NCI-H2029 treated with DMSO at 0.1 percent for 48 hours (cell line): Measurements from ENCODE around the gene NPM3.
"Not testable (repeated sequence)": the region's sequence is repeated elsewhere in the genome, so short reads cannot be mapped to it uniquely, and the experiment has no call there.

Experiments
- DNase-seq: peaks from one replicate; lab custom pipeline; 2025; lab: John Stamatoyannopoulos, UW

The NPM3 gene

GRCh38 chr10:101803511-101803910 lies 20.3 kb upstream of the NPM3 start:
- no peak for DNase-seq

DNA sequence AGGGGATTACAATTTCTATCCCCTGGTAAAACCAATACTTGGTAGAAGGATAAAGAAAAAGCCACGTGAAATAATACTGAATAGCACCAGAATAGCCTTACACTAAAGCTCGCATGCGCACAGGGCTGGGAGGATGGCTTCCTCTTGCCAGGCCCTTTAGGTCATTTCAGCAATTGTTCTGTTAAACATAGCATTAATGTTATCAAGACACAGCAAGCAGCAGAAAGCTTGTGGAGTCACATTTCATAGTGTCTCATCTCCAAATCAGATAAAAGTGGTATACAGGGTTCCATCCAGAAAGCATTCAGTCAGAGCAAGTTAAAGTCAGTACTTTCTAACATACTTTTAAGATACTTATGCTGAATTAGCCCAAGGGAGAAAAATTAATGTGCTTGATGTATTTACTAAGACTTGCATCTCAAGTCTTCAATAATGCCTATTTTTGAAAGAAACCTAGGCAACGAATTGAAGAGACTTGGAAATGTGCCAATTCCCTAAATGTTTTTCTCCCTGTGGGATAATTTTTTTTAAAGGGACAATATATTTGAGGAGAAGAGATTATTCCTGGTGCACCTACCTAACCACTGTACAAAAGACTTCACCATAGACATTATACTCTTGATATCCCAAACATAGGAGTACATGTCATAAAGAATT lies 14.3 kb upstream of the NPM3 start:
- no peak for DNase-seq

DNA sequence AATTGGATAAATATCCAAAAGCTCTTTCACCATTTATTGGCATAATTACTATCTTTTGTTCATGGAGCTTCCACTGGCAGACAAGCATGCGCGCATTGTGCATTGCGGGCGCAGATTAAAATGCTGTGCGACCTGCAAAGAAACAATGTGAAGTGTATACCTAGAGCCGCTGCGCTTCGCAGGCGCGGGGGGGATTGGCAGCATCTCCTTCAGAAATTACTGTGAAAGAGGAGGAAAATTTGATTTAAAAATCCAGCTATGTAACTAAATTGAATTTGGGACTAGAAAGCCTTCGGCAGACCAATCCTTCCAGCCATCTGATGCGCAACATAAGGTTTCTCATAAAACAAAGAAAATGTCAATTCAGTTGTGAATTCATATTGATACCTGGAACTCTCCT lies 10.3 kb upstream of the NPM3 start:
- no peak for DNase-seq

- DNase-seq, result no peak
Observed at GRCh38 chr10:101789686-101790085, 6.4 kb upstream of the NPM3 start.

DNA sequence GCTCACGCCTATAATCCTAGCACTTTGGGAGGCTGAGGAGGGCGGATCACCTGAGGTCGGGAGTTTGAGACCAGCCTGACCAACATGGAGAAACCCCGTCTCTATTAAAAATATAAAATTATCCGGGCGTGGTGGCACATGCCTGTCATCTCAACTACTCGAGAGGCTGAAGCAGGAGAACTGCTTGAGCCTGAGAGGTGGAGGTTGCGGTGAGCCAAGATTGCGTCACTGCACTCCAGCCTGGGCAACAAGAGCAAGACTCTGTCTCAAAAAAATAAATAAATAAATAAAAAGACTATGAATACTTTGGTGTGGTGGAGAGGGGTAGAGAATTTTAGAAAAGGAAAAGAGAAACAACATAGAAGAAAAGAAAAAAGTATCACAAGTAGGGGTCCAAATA lies 6.0 kb upstream of the NPM3 start:
- not testable (repeated sequence) for DNase-seq

DNA sequence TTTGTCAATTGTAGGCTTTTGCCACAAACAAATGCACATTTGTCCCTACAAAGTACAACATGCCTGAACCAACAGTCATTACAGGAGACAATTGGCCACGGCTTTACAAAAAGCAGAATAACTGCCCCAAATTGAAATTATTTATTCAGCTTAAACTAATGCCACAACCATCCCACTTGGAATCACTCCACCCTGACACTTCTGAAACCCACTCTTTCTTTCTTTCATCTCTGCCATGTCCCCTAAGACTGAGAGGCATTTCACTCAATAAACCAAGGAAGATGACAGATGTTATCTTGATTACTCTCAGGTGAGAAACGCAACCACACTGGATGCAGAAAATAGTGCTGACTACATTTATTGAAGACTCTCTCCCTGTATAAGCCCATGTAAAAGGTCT lies 2.6 kb upstream of the NPM3 start:
- no peak for DNase-seq

DNA sequence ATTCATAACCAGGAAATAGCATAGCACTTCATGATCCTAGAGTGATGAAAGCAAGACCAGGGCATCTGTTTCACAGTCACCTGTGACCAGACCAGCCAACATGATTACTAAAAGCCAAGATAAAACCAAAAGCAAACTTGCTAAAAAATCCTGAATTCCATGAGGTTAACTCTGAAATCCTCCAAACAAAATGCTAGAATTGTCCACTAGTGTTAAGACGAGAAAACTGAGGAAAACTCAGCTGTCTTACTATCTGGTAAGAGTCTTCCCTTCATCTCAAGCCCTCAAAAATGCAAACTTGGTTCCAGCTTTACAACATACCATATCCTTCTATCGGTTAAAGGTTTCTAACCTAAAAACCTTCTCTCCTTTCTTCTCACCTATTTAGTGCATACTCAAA lies 1.3 kb upstream of the NPM3 start:
- no peak for DNase-seq

DNA sequence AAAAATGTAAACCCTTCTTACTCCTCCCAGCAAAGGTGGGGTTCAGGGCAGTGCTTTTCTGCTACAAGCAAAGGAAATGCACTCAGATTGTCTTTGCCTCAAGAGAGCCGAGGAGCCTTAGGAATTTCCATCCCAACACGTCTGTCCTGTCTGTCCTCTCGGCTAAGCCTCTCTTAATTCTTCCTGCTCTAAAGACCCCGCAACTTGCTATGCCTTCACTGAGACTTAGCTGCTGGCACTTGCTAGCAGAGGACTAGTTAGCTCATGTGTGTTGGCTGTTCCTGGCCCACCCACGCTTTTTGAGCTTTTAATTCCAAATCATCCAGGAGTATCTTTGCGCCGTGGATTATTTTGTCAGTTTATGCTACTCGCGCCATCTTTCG lies 481 bp upstream of the NPM3 start:
- DNase-seq, result no peak

GRCh38 chr10:101781984-101782810 lies 1.0 kb downstream of the NPM3 start:
- no peak for DNase-seq

- no peak for DNase-seq
Observed at GRCh38 chr10:101781655-101781983, 1.6 kb downstream of the NPM3 start.

DNA sequence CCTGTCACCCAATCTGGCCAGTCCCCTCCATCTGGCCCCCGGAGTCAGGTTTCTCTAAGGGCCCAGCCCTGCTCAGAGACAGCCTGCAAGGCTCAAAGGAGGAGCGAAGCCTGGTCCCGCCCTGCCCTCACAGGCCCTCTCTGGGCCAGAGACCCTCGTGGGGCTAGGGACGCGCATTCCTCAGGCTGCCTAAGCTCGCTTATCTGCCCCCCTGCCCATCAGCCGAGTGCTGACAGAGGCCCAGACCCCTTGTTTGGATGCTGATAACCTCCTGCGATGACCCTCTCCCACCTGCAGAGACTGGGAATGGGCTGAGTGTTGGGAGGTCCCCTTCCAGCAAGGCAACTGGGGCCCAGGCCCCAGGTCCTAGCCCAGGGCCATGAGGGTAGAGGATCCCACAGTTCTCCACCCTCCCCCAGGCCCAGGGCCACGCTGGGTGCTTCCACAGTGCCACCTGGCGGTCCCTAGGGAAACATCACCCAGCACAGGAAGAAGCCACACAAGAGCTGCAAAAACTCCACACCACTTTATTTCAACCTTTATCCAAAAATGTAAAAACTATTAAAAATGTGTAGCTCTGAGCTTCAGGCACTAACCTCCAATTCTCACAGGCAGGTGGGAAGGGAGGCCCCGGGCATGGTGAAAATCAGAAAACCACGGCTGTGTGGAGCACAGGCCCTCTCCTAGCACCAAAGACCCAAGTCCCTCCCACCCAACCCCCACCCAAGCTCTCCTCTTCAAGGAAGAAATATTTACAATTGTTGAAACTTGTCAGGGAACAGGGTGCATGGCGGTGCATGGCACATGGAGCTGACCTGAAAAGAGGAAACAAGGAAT lies 2.2 kb downstream of the NPM3 start:
- DNase-seq, result peak; percentile 7

DNA sequence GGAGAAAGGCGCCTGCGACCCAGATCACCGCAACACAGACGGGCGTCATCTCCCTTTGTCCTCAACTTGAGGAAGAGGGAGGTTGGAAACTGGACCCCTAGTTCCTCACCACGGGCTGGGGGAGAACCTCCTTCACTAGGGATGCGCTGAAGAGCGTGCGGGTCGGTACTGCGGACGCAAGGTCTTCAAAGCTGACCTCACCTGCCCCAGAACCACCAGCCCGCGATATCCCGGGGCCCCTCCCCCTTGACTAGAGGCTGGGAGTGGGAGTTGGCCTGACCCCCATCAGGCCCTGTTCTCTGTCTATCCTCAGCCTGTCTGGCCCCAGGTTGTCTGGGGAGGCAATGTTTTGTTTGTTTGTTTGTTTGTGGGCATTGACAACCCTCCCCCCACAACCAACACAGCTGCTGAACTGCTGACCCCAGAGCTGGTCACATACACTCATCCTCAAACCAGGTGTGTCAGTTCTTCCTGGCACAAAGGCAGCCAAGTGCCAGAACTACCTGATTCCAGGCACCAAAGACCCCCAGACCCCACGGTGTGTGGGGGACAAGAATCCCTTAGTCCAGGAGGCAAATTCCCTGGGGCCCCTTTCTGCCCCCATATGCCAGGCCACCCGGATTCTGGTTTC lies 2.9 kb downstream of the NPM3 start:
- no peak for DNase-seq

DNA sequence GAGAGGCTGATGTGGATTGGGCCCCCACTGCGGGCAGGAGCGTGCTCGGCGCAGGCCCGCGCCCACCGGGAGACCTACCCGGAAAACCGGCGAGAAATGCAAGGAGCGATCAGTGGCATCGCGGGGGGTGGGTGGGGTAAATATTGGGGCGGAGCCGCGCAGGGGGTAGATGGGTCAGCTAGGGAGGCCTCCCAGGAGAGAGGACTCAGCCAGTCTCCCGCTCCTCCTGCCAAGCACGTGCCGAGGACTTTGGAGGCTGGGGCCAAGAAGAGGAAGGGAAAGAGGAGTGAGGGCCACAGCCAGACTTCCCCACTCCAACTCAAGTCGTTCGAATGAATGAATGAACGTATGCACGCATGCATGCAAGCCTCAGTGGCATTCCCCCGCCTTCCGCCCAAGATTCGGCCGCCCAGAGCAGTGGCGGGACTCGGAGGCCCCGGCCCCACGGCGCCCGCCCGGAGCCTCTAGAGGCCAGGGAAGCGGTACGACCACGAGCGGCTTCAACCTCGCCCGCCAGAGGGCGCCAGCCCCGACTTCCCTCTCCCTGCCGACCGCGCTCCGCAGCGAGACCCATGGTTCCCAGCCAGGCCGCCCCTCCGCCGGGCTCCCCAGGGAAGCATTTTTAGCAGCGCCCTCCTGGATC lies 3.6 kb downstream of the NPM3 start:
- DNase-seq, result no peak

- DNase-seq, result no peak
Observed at GRCh38 chr10:101778781-101779543, 4.3 kb downstream of the NPM3 start.

- DNase-seq, result no peak
Observed at GRCh38 chr10:101778151-101778780, 5.0 kb downstream of the NPM3 start.

- no peak for DNase-seq
Observed at GRCh38 chr10:101777619-101778145, 5.6 kb downstream of the NPM3 start.

DNA sequence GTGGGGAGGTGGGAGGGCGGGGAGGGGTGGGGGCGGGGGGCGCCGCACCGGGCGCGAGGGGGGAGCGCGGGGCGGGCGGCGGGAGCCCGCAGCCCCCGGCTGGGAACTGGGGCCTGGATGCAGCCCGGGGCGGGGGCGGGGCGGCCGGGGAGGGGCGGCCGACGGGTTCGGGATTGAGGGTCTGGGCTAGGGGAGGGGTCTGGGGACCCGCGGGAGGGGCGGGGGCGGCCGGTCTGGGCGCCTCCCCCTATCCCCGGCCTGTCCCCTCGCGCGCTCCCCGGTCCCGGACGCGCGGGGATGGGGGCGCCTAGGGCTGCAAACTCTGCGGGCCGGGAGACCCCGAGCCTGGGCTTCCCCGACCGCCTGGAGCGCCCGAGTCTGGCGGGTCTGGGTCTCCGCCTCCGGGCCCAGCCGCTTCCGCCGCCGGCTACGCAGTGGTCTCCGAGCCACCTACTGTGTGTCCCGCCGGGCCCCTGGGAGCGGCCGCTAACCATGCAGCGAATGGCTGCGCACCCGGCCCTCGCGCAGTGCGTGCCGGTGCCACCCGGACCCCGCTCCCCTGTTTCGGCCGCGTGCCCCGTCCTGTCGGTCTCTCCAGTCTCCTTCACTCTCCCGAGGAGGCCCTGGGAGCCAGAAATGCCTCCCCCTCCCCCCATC lies 7.0 kb downstream of the NPM3 start:
- no peak for DNase-seq

- no peak for DNase-seq
Observed at GRCh38 chr10:101775273-101776160, 7.7 kb downstream of the NPM3 start, which contains the start of gene FGF8. TSS of gene FGF8 (minus strand) at chr10:101776114. CDS start at chr10:101775900, 214 bp downstream.
